Pancreas (tissue), 10 donors: ENCODE measurements around the gene INTS14. TPM values are rescaled to one million over a fixed set of nuclear protein-coding genes. Genes with fewer than 3 reads are reported as not detected.

Experiments
- ATAC-seq, 4 donors: fragments of 200-7000 bp; cut with Tn5 transposase; one replicate each; pipeline versions ENCODE4 v1.8.0 to v1.9.1; 2020; ENCODE audit warnings: mild to moderate bottlenecking in 4 of 4, moderate library complexity in 4 of 4
- DNase-seq, 6 donors: peaks; one replicate each; pipeline ENCODE4 v3.0.0-alpha.2; 2020
- FAIRE-seq: peaks from 2 replicates; lab custom pipeline; 2012; peaks lifted over from hg19 to GRCh38; lab: Jason Lieb, UNC
- H3K27ac ChIP-seq, 4 donors: fragments of 200-600 bp; sonication (generic); 1 replicate in 3 of 4; 2 replicates in 1 of 4; pipeline versions ENCODE4 v1.5.0 to v1.8.0; 2020
- H3K27me3 ChIP-seq, 4 donors: fragments of 200-600 bp; one replicate each; pipeline ENCODE4 v1.8.0; 2021
- H3K36me3 ChIP-seq, 3 donors: fragments of 200-600 bp; sonication (generic) in 1 of 3; one replicate each; pipeline versions ENCODE4 v1.5.0 to v1.8.0; 2020 to 2021
- H3K4me1 ChIP-seq, 3 donors: fragments of 200-600 bp; one replicate each; pipeline ENCODE4 v1.8.0; 2021
- H3K4me3 ChIP-seq, 4 donors: fragments of 200-600 bp; sonication (generic) in 2 of 4; one replicate each; pipeline versions ENCODE4 v1.5.0 to v1.8.0; 2020 to 2021
- H3K9me3 ChIP-seq, 4 donors: fragments of 200-600 bp; one replicate each; pipeline ENCODE4 v1.8.0; 2021
- CTCF ChIP-seq, 4 donors: fragments of 200-600 bp; sonication (generic) in 3 of 4; IDR thresholded peaks; one replicate each; pipeline versions ENCODE4 v1.5.0 to v1.8.0; 2021; ENCODE audit warnings: antibody characterized with exemption in 4 of 4
- WGBS, 2 donors: extraction: QIAGEN DNeasy Blood & Tissue Kit; methylation state at CpG; one replicate each; pipeline ENCODE4 v1.1.7; 2013; 5-methylcytosine and 5-hydroxymethylcytosine counted together
- intact Hi-C, 3 donors: fragments of 100-400 bp; cut with DNase I; formaldehyde crosslinking; loops; one replicate each; pipeline versions ENCODE4 v1.11.1 to v1.14.2; 2022
- polyA plus RNA-seq, 2 donors: library from polyadenylated mRNA; stranded (reverse); fragments of 200-250 nt; gene quantifications; one replicate each; pipeline ENCODE4 v1.2.3, GENCODE V29; 2013
- total RNA-seq, 6 donors: library from RNA; stranded (reverse); fragmentation: NEBNext Ultra II Directional in 4 of 6; extraction: Animal tissue kit (Norgen Biotek cat#: 25700) in 4 of 6; gene quantifications; one replicate each; pipeline versions ENCODE4 v1.2.1 to v1.2.4, GENCODE V29; 2021 to 2023
- donor health status: healthy with polysubstance abuse.
- donor health status: DM: no; HTN: no; CAD: no; lungs with moderate emphysema.
- donor health status: DM: no; HTN: no; CAD: no.
- donor health status: control.
- donor health status: control.
- donor health status: Bipolar disorder and iron deficiency.
- donor health status: DM: yes; HTN: yes; CAD: no.
- donor health status: DM: no; HTN: no; CAD: no.
- donor health status: DM: no; HTN: no; CAD: no.
- donor health status: DM: yes; HTN: yes; CAD: no.

The INTS14 gene
- total and polyA plus RNA-seq, 8 donors, result 11.0 to 25.0 (median 13.5) TPM

- Histone ChIP-seq H3K9me3 (no peaks in the 10 kb centered on the region), H3K36me3 (no peaks in the 10 kb centered on the region), H3K27ac (no peak overlapping the region), H3K4me1 (peaks cover 0 to 15% (median 2%) of the 10 kb centered on the region in 3 donors), H3K4me3 (no peak overlapping the region), H3K27me3 (no peaks in the 10 kb centered on the region)
- no peak for TF ChIP-seq CTCF (IDR thresholded peaks at IDR 0.05)
- intact Hi-C loops, result no loop called here
- DNase-seq (no peak), FAIRE-seq (no peak), ATAC-seq (no peak)
Measured at GRCh38 chr15:65547841-65548240, 63.1 kb downstream of the INTS14 start.

GRCh38 chr15:65541231-65541820 is 69.6 kb downstream of the INTS14 start:
- no peak overlapping the region for H3K4me3 ChIP-seq
- intact Hi-C loops, result no loop called here
- no peak for DNase-seq
- no peak overlapping the region for H3K27ac ChIP-seq
- TF ChIP-seq CTCF (IDR thresholded peaks at IDR 0.05), result no peak
- no peaks in the 10 kb centered on the region for H3K9me3 ChIP-seq
- H3K27me3 ChIP-seq, result no peaks in the 10 kb centered on the region
- no peaks in the 10 kb centered on the region for H3K4me1 ChIP-seq
- no peak for ATAC-seq
- WGBS, 2 donors, result 95 to 98% methylated on average over 3 of the region's 3 CpGs
- no peaks in the 10 kb centered on the region for H3K36me3 ChIP-seq
- FAIRE-seq, result no peak

GRCh38 chr15:65540314-65540713 is 70.6 kb downstream of the INTS14 start:
- H3K9me3 ChIP-seq, result no peaks in the 10 kb centered on the region
- no peaks in the 10 kb centered on the region for H3K36me3 ChIP-seq
- ATAC-seq (no peak), DNase-seq (no peak), FAIRE-seq (no peak)
- intact Hi-C loops, result no loop called here
- H3K4me3 ChIP-seq, result no peak overlapping the region
- H3K4me1 ChIP-seq, result no peaks in the 10 kb centered on the region
- 80 to 83% methylated on average over 1 of the region's 1 CpG for WGBS, 2 donors
- no peak overlapping the region for H3K27ac ChIP-seq
- H3K27me3 ChIP-seq, result no peaks in the 10 kb centered on the region
- TF ChIP-seq CTCF (IDR thresholded peaks at IDR 0.05), result no peak

- TF ChIP-seq CTCF (IDR thresholded peaks at IDR 0.05), result no peak
- Histone ChIP-seq H3K27ac (no peak overlapping the region), H3K9me3 (no peaks in the 10 kb centered on the region), H3K4me1 (peaks cover 0 to 22% (median 4%) of the 10 kb centered on the region in 3 donors), H3K36me3 (no peaks in the 10 kb centered on the region), H3K4me3 (no peak overlapping the region), H3K27me3 (no peaks in the 10 kb centered on the region)
- WGBS, 2 donors, result 86 to 93% methylated on average over 4 of the region's 4 CpGs
- ATAC-seq (no peak), FAIRE-seq (no peak), DNase-seq (no peak)
- intact Hi-C loops, result no loop called here
Measured at GRCh38 chr15:65535192-65535591, 75.7 kb downstream of the INTS14 start.

- ATAC-seq, result no peak
- intact Hi-C loops, result no loop called here
- Histone ChIP-seq H3K36me3 (no peaks in the 10 kb centered on the region), H3K27ac (no peak overlapping the region), H3K4me1 (peaks cover 0 to 22% (median 4%) of the 10 kb centered on the region in 3 donors), H3K9me3 (no peaks in the 10 kb centered on the region), H3K4me3 (no peak overlapping the region), H3K27me3 (no peaks in the 10 kb centered on the region)
- WGBS, 2 donors, result 61 to 65% methylated on average over 5 of the region's 5 CpGs
- no peak for FAIRE-seq
- DNase-seq, result no peak
- TF ChIP-seq CTCF (IDR thresholded peaks at IDR 0.05), result no peak
Measured at GRCh38 chr15:65533057-65533756, 77.7 kb downstream of the INTS14 start.
